Fibroblast of peridontal ligament (primary cell): ENCODE measurements around the gene PPARGC1A.

Experiments used
- DNase-seq: peaks from one replicate; pipeline ENCODE4 v3.0.0-alpha.2; 2010; ENCODE audit errors: extremely low read depth

PPARGC1A gene

DNA sequence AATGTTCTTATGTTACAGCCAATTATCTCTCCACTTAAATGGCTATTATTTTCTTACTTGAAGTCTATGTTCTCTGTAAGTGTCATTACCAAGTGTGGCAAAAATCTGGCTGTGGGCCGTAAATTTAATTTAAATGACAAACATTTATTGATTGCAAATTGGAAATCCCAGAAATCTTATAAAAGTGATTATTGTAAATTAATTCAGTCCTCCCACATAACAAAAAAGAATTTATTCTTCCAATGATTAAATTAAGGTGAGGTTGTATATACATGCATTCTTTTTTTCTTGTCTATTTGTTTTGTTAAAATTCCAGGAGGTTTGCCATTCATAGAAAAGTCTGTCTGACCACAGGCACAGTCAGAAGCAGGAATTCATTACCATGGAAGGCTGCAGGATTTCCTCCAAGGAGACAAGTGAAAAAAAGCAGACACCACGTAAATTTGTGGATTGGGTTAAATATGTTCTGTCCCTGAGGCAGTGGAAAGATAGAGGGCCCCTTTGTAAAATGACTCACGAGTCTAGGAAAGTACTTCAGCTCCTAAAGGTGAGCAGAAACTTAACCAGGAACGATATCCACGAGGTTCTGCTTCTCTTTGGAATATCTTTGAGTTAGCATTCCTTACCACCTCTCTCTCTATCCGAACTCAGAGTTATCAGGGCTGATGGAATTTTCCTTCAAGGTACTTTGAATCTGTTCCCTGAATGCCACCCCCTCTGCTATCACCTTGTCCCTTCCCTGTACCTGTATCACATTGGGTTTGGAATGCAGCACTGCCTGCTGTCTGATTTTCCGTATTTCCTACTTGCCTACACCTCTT lies 10.7 kb downstream of the PPARGC1A start:
- no peak for DNase-seq

DNA sequence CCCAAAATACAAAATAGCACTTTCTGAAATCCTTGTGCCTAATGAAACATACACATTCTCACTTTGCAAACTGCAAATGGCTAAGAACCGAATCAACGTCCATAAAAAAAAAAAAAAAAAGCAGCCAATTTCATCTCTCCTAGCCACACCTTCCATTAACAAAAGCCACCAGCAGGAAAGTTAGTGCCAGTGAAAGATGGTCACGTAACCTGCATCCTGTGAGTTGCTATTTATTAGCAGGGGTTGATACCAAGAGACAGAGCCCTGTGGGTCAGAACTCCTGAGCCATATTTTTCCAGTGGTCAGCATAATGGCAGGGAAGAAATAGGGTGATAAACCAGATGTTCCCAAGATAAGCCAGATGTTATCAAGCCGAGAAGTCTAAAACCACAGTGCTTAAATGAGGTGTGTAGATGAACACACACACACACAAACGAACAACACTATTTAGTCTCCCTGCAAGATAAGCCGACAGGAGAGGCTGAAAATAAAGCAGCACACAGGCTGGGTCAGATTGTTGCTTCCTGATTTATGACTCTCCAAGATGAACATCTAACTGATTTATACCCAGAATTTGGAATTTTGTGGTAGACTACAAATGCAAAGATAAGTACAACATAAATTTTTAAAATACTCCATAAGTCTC lies 11.5 kb downstream of the PPARGC1A start:
- no peak for DNase-seq

DNA sequence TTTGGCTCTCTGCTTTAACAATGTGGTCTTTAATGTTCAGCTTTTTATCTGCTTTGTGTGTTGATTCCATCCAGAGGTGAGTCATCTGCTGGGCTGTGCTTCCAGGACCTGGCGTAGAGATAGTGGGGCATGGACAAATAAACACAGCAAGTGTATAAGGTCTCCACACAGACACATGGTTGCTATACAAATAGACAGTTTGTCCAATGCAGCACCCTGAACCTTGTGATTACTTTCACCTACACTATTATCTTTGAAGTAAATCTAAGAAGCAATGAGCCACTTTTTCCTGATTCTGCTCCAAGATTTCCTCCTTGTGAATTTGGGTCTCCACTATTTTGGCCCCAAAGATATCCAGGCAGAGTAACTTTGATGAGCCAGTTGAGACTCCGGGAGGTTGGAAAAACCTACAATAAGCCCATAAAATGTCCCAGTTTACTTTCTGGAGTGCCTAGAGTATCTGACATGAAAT lies 12.1 kb downstream of the PPARGC1A start:
- DNase-seq = peak; percentile 23

DNA sequence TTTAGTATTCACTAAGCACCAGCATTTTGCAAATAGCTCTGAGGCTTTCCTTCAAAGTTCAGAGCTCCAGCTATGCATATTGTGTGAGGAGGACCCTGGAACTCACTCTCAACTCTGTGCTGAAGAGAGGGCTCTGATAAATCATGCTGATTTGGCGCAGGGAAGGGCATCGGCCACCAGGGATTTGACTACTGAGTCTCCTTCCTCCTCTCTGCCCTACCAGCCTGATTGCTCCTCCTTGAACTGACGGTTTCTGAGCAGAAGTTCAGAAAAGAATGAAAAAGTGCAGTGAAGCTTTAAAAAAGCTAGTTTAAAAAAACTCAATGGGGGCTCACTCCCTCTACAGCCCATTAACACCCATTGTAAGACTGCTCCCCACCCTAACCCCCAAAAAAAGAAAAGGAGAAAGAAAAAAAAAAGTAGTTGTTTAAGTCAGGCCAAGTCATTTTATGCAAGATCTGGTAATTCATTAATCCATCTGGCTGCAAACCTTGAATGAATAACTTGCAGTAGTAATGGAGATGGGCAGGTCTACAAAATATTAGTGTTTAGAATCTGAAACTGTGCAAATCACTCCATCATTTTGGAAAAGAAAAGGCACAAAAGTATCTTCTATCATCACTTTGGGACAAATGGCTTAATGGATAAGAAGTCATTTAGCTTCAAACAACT lies 13.3 kb downstream of the PPARGC1A start:
- no peak for DNase-seq

- no peak for DNase-seq
Measured at GRCh38 chr4:23875317-23875716, 14.5 kb downstream of the PPARGC1A start.

DNA sequence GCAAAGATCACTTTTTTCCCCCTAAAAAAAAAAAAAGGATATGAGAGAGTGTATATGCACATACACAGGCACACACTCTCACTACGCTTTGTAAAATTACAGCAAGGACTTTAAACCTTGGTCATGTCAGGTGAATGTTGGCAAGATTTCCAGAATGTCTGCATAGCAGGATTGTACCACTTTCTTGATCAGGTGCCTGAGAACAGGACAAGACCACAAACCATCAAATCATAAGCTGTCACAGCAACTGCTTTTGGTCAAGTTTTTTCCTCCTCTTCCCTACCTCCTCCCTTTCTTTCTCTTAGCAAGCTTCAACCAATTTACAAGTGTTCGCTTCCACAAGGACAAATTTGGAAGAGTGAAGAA lies 15.3 kb downstream of the PPARGC1A start:
- DNase-seq = no peak

- DNase-seq = no peak
Measured at GRCh38 chr4:23873717-23874535, 15.9 kb downstream of the PPARGC1A start.

DNA sequence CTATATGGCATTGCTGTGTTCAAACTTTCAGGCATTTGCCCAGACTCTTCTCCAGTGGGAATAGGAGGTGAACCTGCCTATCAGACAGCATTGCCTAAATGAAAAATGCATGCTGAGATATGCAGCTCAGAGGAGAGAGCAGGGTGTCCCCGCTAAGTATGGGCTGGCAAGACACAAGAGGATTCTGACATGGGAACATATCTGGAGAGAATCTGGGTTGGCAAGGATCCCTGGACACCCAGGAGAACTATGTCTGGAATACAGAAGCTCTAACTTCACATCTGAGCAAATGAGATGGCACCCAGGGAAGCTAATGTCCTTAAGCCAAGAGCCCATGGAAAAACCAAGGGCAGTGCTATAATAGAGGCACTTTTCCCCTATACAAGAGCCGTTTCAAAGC lies 18.4 kb downstream of the PPARGC1A start:
- no peak for DNase-seq

GRCh38 chr4:23866450-23867075 lies 23.3 kb downstream of the PPARGC1A start:
- DNase-seq = no peak

- no peak for DNase-seq
Measured at GRCh38 chr4:23861897-23862296, 27.9 kb downstream of the PPARGC1A start.

DNA sequence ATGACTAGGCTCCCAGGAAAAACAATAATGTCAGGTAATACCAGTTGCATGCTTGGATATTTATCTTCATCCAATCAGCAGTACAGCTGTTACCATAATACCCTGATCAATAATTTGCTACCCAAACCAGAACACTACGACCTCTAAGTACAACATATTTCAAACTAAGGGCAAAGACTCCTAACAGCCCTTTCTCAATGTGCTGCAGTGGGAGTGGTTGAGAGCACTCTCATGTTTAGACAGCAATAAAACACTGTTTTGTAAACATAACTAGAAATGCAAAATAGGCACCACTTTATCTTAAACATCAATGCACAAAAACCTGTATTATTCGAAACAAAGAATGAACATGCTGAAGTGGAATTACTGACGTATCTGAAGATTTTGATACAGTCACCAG lies 28.9 kb downstream of the PPARGC1A start:
- DNase-seq = no peak

GRCh38 chr4:23857367-23857959 lies 32.4 kb downstream of the PPARGC1A start:
- DNase-seq = peak; percentile 75

DNA sequence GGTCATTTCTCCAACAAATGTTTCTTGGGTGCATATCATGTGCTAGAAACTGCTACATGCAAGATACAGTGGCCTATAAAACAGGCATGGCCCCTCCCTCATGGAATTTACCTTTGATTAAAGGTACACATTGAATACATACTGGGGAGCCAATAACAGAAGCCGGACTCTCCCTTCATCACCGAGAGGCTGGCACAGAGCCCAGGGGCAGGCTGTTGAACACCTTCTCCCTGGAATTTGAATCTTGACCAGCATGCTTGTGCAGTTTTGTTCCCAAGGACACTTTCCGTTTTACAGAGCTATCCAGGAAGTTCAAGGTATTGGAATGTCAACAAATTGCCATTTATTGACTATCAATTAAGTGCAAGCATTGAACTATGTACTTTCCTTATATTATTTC lies 33.2 kb downstream of the PPARGC1A start:
- no peak for DNase-seq

- peak; percentile 69 for DNase-seq
Measured at GRCh38 chr4:23855912-23856605, 33.8 kb downstream of the PPARGC1A start.

DNA sequence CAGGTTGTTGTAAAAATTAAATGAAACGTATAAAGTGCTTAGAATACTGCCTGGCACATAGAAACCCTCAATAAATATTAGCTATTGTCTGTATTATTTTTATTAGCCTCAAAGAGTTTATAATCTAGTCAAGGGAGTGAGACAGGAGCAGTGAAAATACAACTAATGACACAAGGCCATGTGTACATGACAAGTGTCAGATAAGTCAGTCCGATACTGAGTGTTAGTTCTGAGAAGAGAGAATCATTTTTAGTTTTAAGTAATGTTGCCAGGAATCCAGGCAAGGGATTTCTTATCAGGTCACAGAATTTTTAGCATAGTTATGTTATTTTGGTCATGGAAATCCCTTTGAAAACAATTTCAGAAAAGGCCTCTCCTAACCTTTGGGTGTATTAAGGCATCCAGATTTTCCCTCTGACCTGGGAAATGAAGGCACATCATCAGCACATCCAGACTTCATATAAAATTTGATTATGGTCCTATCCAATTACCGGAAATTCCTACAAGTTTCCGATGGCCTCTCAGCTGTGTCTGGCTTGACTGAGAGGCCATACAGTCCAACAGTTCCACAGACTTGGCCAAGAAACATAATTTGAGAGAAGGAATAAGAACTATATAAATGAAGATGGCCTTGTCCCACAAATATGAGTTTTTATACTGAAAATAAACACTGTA lies 35.7 kb downstream of the PPARGC1A start:
- DNase-seq = no peak

DNA sequence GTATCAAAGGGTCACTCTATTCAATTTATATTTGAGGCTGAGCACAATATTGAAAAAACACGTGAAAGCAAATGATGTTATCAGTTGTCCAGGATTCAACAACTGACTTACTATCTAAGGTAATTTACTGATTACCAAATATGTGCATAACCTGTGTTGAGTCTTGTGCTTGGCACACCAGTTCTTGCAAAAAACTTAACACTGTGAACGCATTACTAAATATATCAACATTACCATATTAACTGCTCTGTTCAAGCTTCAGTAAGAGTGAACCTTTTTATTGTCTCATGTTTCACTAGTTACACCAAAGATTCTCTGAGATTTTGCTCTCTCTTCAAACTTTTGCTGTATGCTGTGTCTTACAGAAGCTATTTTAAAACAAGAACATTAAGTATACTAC lies 38.4 kb downstream of the PPARGC1A start:
- no peak for DNase-seq

GRCh38 chr4:23847158-23847557 lies 42.7 kb downstream of the PPARGC1A start:
- DNase-seq = no peak

DNA sequence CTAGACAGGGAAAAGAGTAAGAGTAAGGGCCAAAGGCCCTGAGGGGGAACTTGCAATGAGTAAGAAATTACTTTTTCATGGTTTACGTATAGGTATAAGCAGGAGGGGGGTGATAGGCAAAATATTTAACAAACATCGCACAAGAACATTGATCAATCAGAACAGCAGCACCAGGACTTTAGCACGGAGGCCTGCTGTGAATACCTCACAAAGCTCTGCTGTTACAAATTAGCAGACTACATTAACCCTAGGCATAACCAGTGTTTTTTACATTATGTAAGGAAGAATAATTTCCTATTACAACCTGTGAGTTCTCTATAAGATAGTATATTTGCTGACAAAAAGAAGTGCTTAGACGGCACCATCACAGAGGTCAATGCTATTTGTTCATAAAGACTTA lies 44.9 kb downstream of the PPARGC1A start:
- DNase-seq = no peak

DNA sequence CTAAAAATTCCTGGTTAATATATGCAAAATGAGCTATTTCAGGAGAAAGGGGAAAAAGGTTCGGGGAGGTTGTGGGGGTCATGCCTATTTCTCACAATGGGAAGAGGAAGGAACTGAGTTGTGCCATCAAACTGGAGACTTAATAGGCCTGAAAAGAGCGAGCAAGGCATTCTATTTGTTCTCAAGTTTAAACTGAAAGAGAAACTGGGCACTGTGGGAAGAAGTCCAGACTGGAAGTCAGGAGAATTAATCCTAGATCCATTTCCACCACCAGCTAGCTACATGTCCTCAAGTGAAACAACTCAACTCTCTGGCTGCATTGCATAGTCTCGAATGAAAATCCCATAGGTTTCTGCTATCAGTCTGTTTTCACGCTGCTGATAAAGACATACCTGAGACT lies 50.6 kb downstream of the PPARGC1A start:
- peak; percentile 12 for DNase-seq

GRCh38 chr4:23838607-23839006 lies 51.2 kb downstream of the PPARGC1A start:
- no peak for DNase-seq
